ENCODE results near the gene CHST7. TPM values are rescaled to one million over a fixed set of nuclear protein-coding genes. Genes with fewer than 3 reads are reported as not detected.

CHST7 gene
- total RNA-seq, 1 experiment from 2014 or later = 17.1 TPM

DNA sequence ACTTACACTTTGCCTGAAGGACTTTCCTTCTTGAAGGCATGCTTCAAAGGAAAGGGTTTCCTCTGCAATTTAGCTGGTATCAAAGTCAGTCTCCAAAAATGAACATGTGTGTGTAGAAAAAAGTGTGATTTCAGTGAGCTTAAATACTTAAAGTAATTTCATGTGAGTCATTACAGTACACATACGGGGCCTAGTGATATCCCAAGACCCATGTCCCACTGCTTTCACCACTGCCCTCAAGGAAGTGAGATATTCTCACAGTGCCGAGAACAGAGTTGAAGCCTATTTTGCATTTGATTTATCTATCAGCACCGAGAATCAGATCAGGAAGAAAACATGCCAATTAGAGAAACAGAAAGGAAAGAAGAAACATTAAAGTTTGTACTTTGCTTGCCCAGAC is 61.0 kb downstream of the CHST7 start:
- no peak for DNase-seq
- Histone ChIP-seq H3K4ac (ENCODE audit: low read depth, low read length) (no peak overlapping the region), H2BK5ac (ENCODE audit: insufficient read length, low read length) (no peak overlapping the region), H2AK5ac (ENCODE audit: insufficient read length, low read length) (no peak overlapping the region), H3T11ph (ENCODE audit: low read length) (no peak overlapping the region), H4K8ac (replicated peaks; ENCODE audit: insufficient read length, low read depth, low read length) (no peak overlapping the region), H3K79me1 (ENCODE audit: insufficient read depth, low read depth, low read length, poor library complexity, severe bottlenecking) (no peaks in the 10 kb centered on the region), H3K9me3 (ENCODE audit: control insufficient read depth, low read depth, low read length) (peaks cover 35% of the 10 kb centered on the region), H3K56ac (ENCODE audit: insufficient read length, low read depth, low read length) (no peak overlapping the region), H2BK12ac (ENCODE audit: insufficient read length, low read depth, low read length) (no peak overlapping the region), H3K27me3 (ENCODE audit: insufficient read depth, low read length) (no peaks in the 10 kb centered on the region; the same call in 1 of the 2 replicates), H3K4me1 (ENCODE audit: insufficient read depth, low read length) (no peaks in the 10 kb centered on the region), H2BK120ac (ENCODE audit: low read depth, low read length, poor library complexity, severe bottlenecking) (no peak overlapping the region), H4K20me1 (ENCODE audit: control insufficient read depth, insufficient read depth, insufficient read length) (no peaks in the 10 kb centered on the region), H3K9ac (ENCODE audit: extremely low read depth, insufficient read length, low read length) (no peak overlapping the region), H2AFZ (ENCODE audit: low read length) (no peak overlapping the region), H2BK20ac (ENCODE audit: low read depth, low read length, poor library complexity, severe bottlenecking) (no peak overlapping the region), H3K27ac (ENCODE audit: insufficient read length, low read depth, low read length) (no peak overlapping the region), H3K79me2 (ENCODE audit: insufficient read depth, low read length) (no peaks in the 10 kb centered on the region), H3K23me2 (ENCODE audit: insufficient read length, low read depth, low read length, poor library complexity, severe bottlenecking) (no peaks in the 10 kb centered on the region), H2BK15ac (ENCODE audit: low read depth, low read length) (no peak overlapping the region), H4K5ac (ENCODE audit: insufficient read length, low read depth, low read length) (no peak overlapping the region), H3K23ac (ENCODE audit: insufficient read length, low read depth, low read length) (no peak overlapping the region), H3K4me2 (ENCODE audit: insufficient read depth, insufficient read length, low read length) (no peak overlapping the region), H3K14ac (ENCODE audit: insufficient read depth, low read length) (no peak overlapping the region), H3K18ac (ENCODE audit: insufficient read length, low read depth, low read length) (no peak overlapping the region), H4K91ac (ENCODE audit: insufficient read length, low read depth, low read length) (no peak overlapping the region)
- Mint-ChIP-seq H3K27ac (no peak overlapping the region), H3K9me3 (peaks cover 67 to 76% of the 10 kb centered on the region in 2 experiments), H3K4me3 (no peak overlapping the region), H3K4me1 (no peaks in the 10 kb centered on the region), H3K36me3 (ENCODE audit: insufficient read depth in 1 of 3, low read depth in 3 of 3) (peaks cover 0 to 30% (median 23%) of the 10 kb centered on the region in 3 experiments; a peak in 5 of 7 replicates), H3K27me3 (ENCODE audit: low read depth) (no peaks in the 10 kb centered on the region)
- TF ChIP-seq, protein P1, sequence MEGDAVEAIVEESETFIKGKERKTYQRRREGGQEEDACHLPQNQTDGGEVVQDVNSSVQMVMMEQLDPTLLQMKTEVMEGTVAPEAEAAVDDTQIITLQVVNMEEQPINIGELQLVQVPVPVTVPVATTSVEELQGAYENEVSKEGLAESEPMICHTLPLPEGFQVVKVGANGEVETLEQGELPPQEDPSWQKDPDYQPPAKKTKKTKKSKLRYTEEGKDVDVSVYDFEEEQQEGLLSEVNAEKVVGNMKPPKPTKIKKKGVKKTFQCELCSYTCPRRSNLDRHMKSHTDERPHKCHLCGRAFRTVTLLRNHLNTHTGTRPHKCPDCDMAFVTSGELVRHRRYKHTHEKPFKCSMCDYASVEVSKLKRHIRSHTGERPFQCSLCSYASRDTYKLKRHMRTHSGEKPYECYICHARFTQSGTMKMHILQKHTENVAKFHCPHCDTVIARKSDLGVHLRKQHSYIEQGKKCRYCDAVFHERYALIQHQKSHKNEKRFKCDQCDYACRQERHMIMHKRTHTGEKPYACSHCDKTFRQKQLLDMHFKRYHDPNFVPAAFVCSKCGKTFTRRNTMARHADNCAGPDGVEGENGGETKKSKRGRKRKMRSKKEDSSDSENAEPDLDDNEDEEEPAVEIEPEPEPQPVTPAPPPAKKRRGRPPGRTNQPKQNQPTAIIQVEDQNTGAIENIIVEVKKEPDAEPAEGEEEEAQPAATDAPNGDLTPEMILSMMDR (conservative IDR thresholded peaks at IDR 0.05) = no peak
- WGBS (ENCODE audit: extremely low coverage, insufficient read length, low lambda C conversion rate) = no CpG with 5 or more reads among the region's 3 CpGs

All from H9 (cell line).